Heart left ventricle (tissue), 16 donors: ENCODE results near the gene COL7A1. TPM values are rescaled to one million over a fixed set of nuclear protein-coding genes. Genes with fewer than 3 reads are reported as not detected.

Experiments
- ATAC-seq, 4 donors: fragments of 200-7000 bp; cut with Tn5 transposase; one replicate each; pipeline ENCODE4 v1.9.1; 2020 to 2022; ENCODE audit warnings: moderate library complexity in 4 of 4, mild to moderate bottlenecking in 3 of 4, moderate number of reproducible peaks in 1 of 4
- DNase-seq, 5 donors: peaks; one replicate each; pipeline ENCODE4 v3.0.0-alpha.2; 2020
- H3K27ac ChIP-seq, 12 donors: fragments of 200-600 bp; sonication (generic) in 4 of 12; one replicate each; pipeline versions ENCODE4 v1.5.0 to v1.8.0; 2016 to 2022; ENCODE audit warnings: mild to moderate bottlenecking in 2 of 12
- H3K27me3 ChIP-seq, 9 donors: fragments of 200-600 bp; sonication (generic) in 2 of 9; one replicate each; pipeline versions ENCODE4 v1.5.1 to v1.8.0; 2016 to 2022; ENCODE audit warnings: mild to moderate bottlenecking in 3 of 9
- H3K36me3 ChIP-seq, 9 donors: fragments of 200-600 bp; sonication (generic) in 2 of 9; one replicate each; pipeline versions ENCODE4 v1.5.0 to v1.8.0; 2018 to 2022; ENCODE audit warnings: mild to moderate bottlenecking in 2 of 9
- H3K4me1 ChIP-seq, 12 donors: fragments of 200-600 bp; sonication (generic) in 4 of 12; one replicate each; pipeline versions ENCODE4 v1.5.0 to v1.8.0; 2016 to 2022; ENCODE audit warnings: mild to moderate bottlenecking in 3 of 12
- H3K4me3 ChIP-seq, 12 donors: fragments of 200-600 bp; sonication (generic) in 4 of 12; one replicate each; pipeline versions ENCODE4 v1.5.0 to v1.8.0; 2017 to 2022; ENCODE audit warnings: mild to moderate bottlenecking in 9 of 12, moderate library complexity in 4 of 12
- H3K9me3 ChIP-seq, 12 donors: fragments of 200-600 bp; sonication (generic) in 4 of 12; one replicate each; pipeline versions ENCODE4 v1.5.0 to v1.8.0; 2016 to 2022; ENCODE audit warnings: mild to moderate bottlenecking in 1 of 12
- CTCF ChIP-seq, 12 donors: fragments of 200-600 bp; sonication (generic) in 4 of 12; IDR thresholded peaks; one replicate each; pipeline versions ENCODE4 v1.5.0 to v1.8.0; 2018 to 2022; ENCODE audit warnings: antibody characterized with exemption in 12 of 12, mild to moderate bottlenecking in 5 of 12
- POLR2A ChIP-seq, 2 donors: fragments of 450-650 bp; IDR thresholded peaks; one replicate each; pipeline ENCODE4 v1.6.1; 2017; ENCODE audit warnings: antibody characterized with exemption in 2 of 2, mild to moderate bottlenecking in 2 of 2, moderate library complexity in 2 of 2
- WGBS, 4 donors: extraction: QIAGEN DNeasy Blood & Tissue Kit in 2 of 4; methylation state at CpG; one replicate each; pipeline versions ENCODE4 v1.1.5 to v1.1.7; 2013 to 2018; 5-methylcytosine and 5-hydroxymethylcytosine counted together
- intact Hi-C, 10 donors: fragments of 100-400 bp; cut with DNase I; formaldehyde crosslinking; loops; one replicate each; pipeline versions ENCODE4 v1.11.1 to v1.14.2; 2022
- polyA plus RNA-seq, 2 donors: library from polyadenylated mRNA; stranded (reverse); fragments of 200-250 nt; gene quantifications; one replicate each; pipeline ENCODE4 v1.2.3, GENCODE V29; 2013
- total RNA-seq, 9 donors: library from RNA; depleted of rRNA in 2 of 9; stranded (reverse); fragments of >200 nt in 2 of 9; fragmentation: NEBNext Ultra II Directional in 3 of 9; extraction: Animal tissue kit (Norgen Biotek cat#: 25700) in 3 of 9; gene quantifications; one replicate each; pipeline versions ENCODE4 v1.1.0 to v1.2.4, GENCODE V29; 2016 to 2023
- donor health status: ischemic (EF 13 %, LVEDD 7.1; RV severe dilation, severe dysfunction).
- donor health status: healthy with polysubstance abuse.
- donor health status: DM: no; HTN: yes; CAD: no.
- donor health status: DM: no; HTN: no; CAD: no.
- donor health status: ischemic (EF 25% LVEDD 6.9; RV normal size, moderate dysfunction).
- donor health status: ischemic (EF 25% LVEDD 5.7; RV mildly dilated, moderate dysfunction).
- donor health status: healthy.
- donor health status: DM: yes; HTN: yes; CAD: no.
- donor health status: ischemic (EF 35%, LVEDD 5.7; RV mildly dilated, moderate dysfunction).
- donor health status: nonischemic (EF 11% LVEDD 7.7; RV severe dilation, severe dysfunction).
- donor health status: DM: yes; HTN: yes; CAD: no.
- donor health status: PGD.
- donor health status: ischemic (EF 29% LVEDD 5.4; RV normal size, mild dysfunction).
- donor health status: nonischemic (EF 23%, LVEDD 6.1; RV moderate dilation, normal function).

The COL7A1 gene
- total and polyA plus RNA-seq, 11 donors, result 2.4 to 25.2 (median 11.5) TPM

GRCh38 chr3:48518638-48519276 is 76.4 kb downstream of the COL7A1 start:
- Histone ChIP-seq H3K27me3 (no peaks in the 10 kb centered on the region), H3K4me1 (peaks cover 0 to 4% (median 0%) of the 10 kb centered on the region in 12 donors), H3K9me3 (no peaks in the 10 kb centered on the region), H3K4me3 (no peak overlapping the region), H3K27ac (no peak overlapping the region), H3K36me3 (no peaks in the 10 kb centered on the region)
- TF ChIP-seq CTCF (IDR thresholded peaks at IDR 0.05), result no peak
- TF ChIP-seq POLR2A (IDR thresholded peaks at IDR 0.05), result no peak
- ATAC-seq (no peak), DNase-seq (no peak)
- 70 to 84% (median 82%) methylated on average over 12 of the region's 12 CpGs for WGBS, 4 donors
- intact Hi-C loops, result no loop called here

- H3K4me1 ChIP-seq, result peaks cover 0 to 4% (median 0%) of the 10 kb centered on the region in 12 donors
- ATAC-seq (no peak), DNase-seq (no peak)
- no peaks in the 10 kb centered on the region for H3K36me3 ChIP-seq
- WGBS, 4 donors, result 91 to 97% (median 94%) methylated on average over 4 to 6 of the region's 6 CpGs
- no peaks in the 10 kb centered on the region for H3K27me3 ChIP-seq
- intact Hi-C loops, result no loop called here
- TF ChIP-seq POLR2A (IDR thresholded peaks at IDR 0.05) (no peak), CTCF (IDR thresholded peaks at IDR 0.05) (no peak)
- no peaks in the 10 kb centered on the region for H3K9me3 ChIP-seq
- no peak overlapping the region for H3K27ac ChIP-seq
- no peak overlapping the region for H3K4me3 ChIP-seq
Measured at GRCh38 chr3:48518069-48518468, 77.1 kb downstream of the COL7A1 start.

- H3K4me3 ChIP-seq, result no peak overlapping the region
- no peak for TF ChIP-seq POLR2A (IDR thresholded peaks at IDR 0.05)
- no peak for TF ChIP-seq CTCF (IDR thresholded peaks at IDR 0.05)
- H3K9me3 ChIP-seq, result no peaks in the 10 kb centered on the region
- H3K4me1 ChIP-seq, result peaks cover 0 to 4% (median 0%) of the 10 kb centered on the region in 12 donors
- intact Hi-C loops, result no loop called here
- no peak overlapping the region for H3K27ac ChIP-seq
- H3K36me3 ChIP-seq, result no peaks in the 10 kb centered on the region
- DNase-seq (no peak), ATAC-seq (no peak)
- no peaks in the 10 kb centered on the region for H3K27me3 ChIP-seq
- 61 to 75% (median 73%) methylated on average over 7 to 8 of the region's 8 CpGs for WGBS, 4 donors
Measured at GRCh38 chr3:48516571-48516970, 78.6 kb downstream of the COL7A1 start.

- Histone ChIP-seq H3K4me3 (no peak overlapping the region), H3K4me1 (peaks cover 0 to 4% (median 0%) of the 10 kb centered on the region in 12 donors), H3K27ac (no peak overlapping the region), H3K9me3 (no peaks in the 10 kb centered on the region), H3K36me3 (no peaks in the 10 kb centered on the region), H3K27me3 (no peaks in the 10 kb centered on the region)
- TF ChIP-seq CTCF (IDR thresholded peaks at IDR 0.05) (no peak), POLR2A (IDR thresholded peaks at IDR 0.05) (no peak)
- intact Hi-C loops, result no loop called here
- DNase-seq, result no peak
- ATAC-seq, result no peak
- 87 to 91% (median 89%) methylated on average over 8 of the region's 8 CpGs for WGBS, 4 donors
Measured at GRCh38 chr3:48514431-48515227, 80.5 kb downstream of the COL7A1 start.
